Upper lobe of left lung (tissue), 4 donors: ENCODE measurements around the gene RERE.

Experiments used
- CTCF ChIP-seq, 6 experiments: fragments of 450-650 bp in 4 of 6; fragments of 200-600 bp in 2 of 6; sonication (generic) in 2 of 6; IDR thresholded peaks; one replicate each; pipeline ENCODE4 v1.5.1; 2016 to 2019; ENCODE audit warnings: antibody characterized with exemption in 6 of 6
- EP300 ChIP-seq, 4 donors: sonication (generic); formaldehyde crosslinking; IDR thresholded peaks; one replicate each; pipeline ENCODE4 v1.5.1; 2017; ENCODE audit warnings: antibody characterized with exemption in 4 of 4, control low read depth in 2 of 4
- POLR2AphosphoS5 ChIP-seq, 2 donors: sonication (generic); formaldehyde crosslinking; IDR thresholded peaks; one replicate each; pipeline ENCODE4 v1.5.1; 2017; ENCODE audit warnings: antibody characterized with exemption in 2 of 2

DNA sequence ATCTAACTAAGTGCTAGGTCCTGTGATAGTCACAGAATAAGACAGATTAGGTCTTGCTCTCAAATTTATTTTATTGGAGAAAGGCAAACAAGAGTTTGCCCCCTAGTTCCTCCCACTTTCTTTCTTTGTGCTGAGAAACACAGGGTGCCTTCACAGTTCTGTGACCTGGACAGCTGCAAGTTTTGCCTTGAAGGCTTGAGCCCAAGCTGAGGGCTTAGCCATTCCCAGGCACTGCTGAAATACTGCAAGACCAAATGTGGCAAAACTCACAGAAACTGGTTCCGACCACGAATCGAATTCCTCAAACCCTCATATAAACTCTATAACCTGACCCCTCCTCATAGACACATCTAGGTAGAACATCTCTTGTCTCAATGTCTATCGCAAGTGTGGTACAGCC, 227.9 kb downstream of the RERE start:
- TF ChIP-seq POLR2AphosphoS5 (IDR thresholded peaks at IDR 0.05) (no peak), CTCF (IDR thresholded peaks at IDR 0.05) (no peak), EP300 (IDR thresholded peaks at IDR 0.05) (no peak)
